H1 (cell line): ENCODE measurements around the gene GFY. TPM values are rescaled to one million over a fixed set of nuclear protein-coding genes. Genes with fewer than 3 reads are reported as not detected.

ENCODE experiments used
- CTCF ChIA-PET: fragments of 300-600 bp; sonication (Branson Sonifier 250); formaldehyde crosslinking; loops from one replicate; lab custom pipeline; 2021; ENCODE audit not compliant: partially characterized antibody; lab: Charles Lee
- POLR2A ChIA-PET: fragments of 300-600 bp; sonication (Branson Sonifier 250); formaldehyde crosslinking; loops from one replicate; lab custom pipeline; 2021; ENCODE audit warnings: inconsistent platforms; ENCODE audit not compliant: partially characterized antibody; lab: Charles Lee
- DNase-seq, 2 experiments: peaks; one replicate each; pipeline versions ENCODE4 v3.0.0 to v3.0.0-alpha.2; 2010 to 2022; ENCODE audit warnings: low spot score in 2 of 2, low read depth in 1 of 2, mixed read lengths in 1 of 2
- FAIRE-seq: peaks from 2 replicates; lab custom pipeline; 2011; peaks lifted over from hg19 to GRCh38; lab: Jason Lieb, UNC
- H2AFZ ChIP-seq: 2 replicates; pipeline ENCODE4 v1.8.1; 2012; ENCODE audit warnings: low read length, inconsistent platforms
- H2AK5ac ChIP-seq: 2 replicates; pipeline ENCODE4 v1.6.1; 2013; ENCODE audit warnings: low read depth, low read length
- H2BK120ac ChIP-seq: replicated peaks from 2 replicates; pipeline ENCODE3; 2013; ENCODE audit warnings: low read depth, low read length, inconsistent platforms
- H2BK12ac ChIP-seq: 2 replicates; pipeline ENCODE4 v1.6.1; 2013; ENCODE audit warnings: low read depth, low read length
- H2BK15ac ChIP-seq: 2 replicates; pipeline ENCODE4 v1.6.1; 2013; ENCODE audit warnings: low read length
- H2BK20ac ChIP-seq: 2 replicates; pipeline ENCODE4 v1.6.1; 2013; ENCODE audit warnings: low read length
- H2BK5ac ChIP-seq: 2 replicates; pipeline ENCODE4 v1.6.1; 2013; ENCODE audit warnings: low read depth, low read length
- H3K14ac ChIP-seq: 2 replicates; pipeline ENCODE4 v1.6.1; 2013; ENCODE audit warnings: inconsistent platforms; ENCODE audit not compliant: insufficient read length
- H3K18ac ChIP-seq: 2 replicates; pipeline ENCODE4 v1.6.1; 2013; ENCODE audit warnings: low read length; ENCODE audit errors: extremely low read depth
- H3K23ac ChIP-seq: 2 replicates; pipeline ENCODE4 v1.6.1; 2013; ENCODE audit warnings: inconsistent platforms; ENCODE audit not compliant: insufficient read length
- H3K23me2 ChIP-seq: 2 replicates; pipeline ENCODE4 v1.6.1; 2013; ENCODE audit warnings: low read depth, low read length
- H3K27ac ChIP-seq: 2 replicates; pipeline ENCODE4 v1.6.1; 2011; ENCODE audit warnings: low read depth, low read length, inconsistent platforms
- H3K27me3 ChIP-seq, 4 experiments: replicated peaks in 1 of 4; 1 replicate in 1 of 4; 2 replicates in 3 of 4; pipeline versions ENCODE4 v1.6.1 to v1.8.1; 2011 to 2013; ENCODE audit warnings: low read length in 3 of 4, mild to moderate bottlenecking in 3 of 4, inconsistent platforms in 2 of 4, mixed read lengths in 2 of 4, moderate library complexity in 1 of 4; ENCODE audit not compliant: control insufficient read depth in 3 of 4, insufficient read depth in 3 of 4; ENCODE audit errors: extremely low read depth in 1 of 4
- H3K36me3 ChIP-seq, 4 experiments: 2 replicates each; pipeline versions ENCODE4 v1.6.1 to v1.8.1; 2011 to 2013; ENCODE audit warnings: mild to moderate bottlenecking in 4 of 4, low read length in 3 of 4, moderate library complexity in 2 of 4, control low read depth in 1 of 4, inconsistent platforms in 1 of 4; ENCODE audit not compliant: insufficient read depth in 4 of 4, control insufficient read depth in 2 of 4
- H3K4ac ChIP-seq: replicated peaks from 2 replicates; pipeline ENCODE3; 2013; ENCODE audit warnings: low read length, low read depth, mixed read lengths, inconsistent platforms; ENCODE audit not compliant: insufficient read length
- H3K4me1 ChIP-seq, 4 experiments: replicated peaks in 1 of 4; 1 replicate in 1 of 4; 2 replicates in 3 of 4; pipeline versions ENCODE4 v1.6.1 to v1.8.1; 2011 to 2013; ENCODE audit warnings: low read length in 3 of 4, inconsistent platforms in 2 of 4, mixed read lengths in 1 of 4; ENCODE audit not compliant: insufficient read depth in 4 of 4, control insufficient read depth in 3 of 4
- H3K4me2 ChIP-seq, 2 experiments: 2 replicates each; pipeline versions ENCODE4 v1.6.1 to v1.8.1; 2011 to 2013; ENCODE audit warnings: low read depth in 2 of 2, low read length in 2 of 2, control low read depth in 1 of 2, inconsistent platforms in 1 of 2, mild to moderate bottlenecking in 1 of 2; ENCODE audit not compliant: insufficient read depth in 1 of 2
- H3K4me3 ChIP-seq, 4 experiments: fragments of 200-600, 300-600 bp in 1 of 4; sonication (generic), shearing (Covaris generic), sonication (Bioruptor Twin) in 1 of 4; 2 replicates each; pipeline versions ENCODE4 v1.5.1 to v1.8.1; 2011 to 2016; ENCODE audit warnings: low read length in 4 of 4, low read depth in 3 of 4, control low read depth in 2 of 4, inconsistent platforms in 2 of 4, mild to moderate bottlenecking in 2 of 4, mixed read lengths in 1 of 4, moderate library complexity in 1 of 4; ENCODE audit not compliant: insufficient read depth in 2 of 4; ENCODE audit errors: extremely low read depth in 1 of 4
- H3K56ac ChIP-seq: replicated peaks from 2 replicates; pipeline ENCODE3; 2013; ENCODE audit warnings: low read depth, mild to moderate bottlenecking, mixed read lengths, low read length, inconsistent platforms; ENCODE audit not compliant: insufficient read length
- H3K79me1 ChIP-seq: 2 replicates; pipeline ENCODE4 v1.6.1; 2013; ENCODE audit warnings: low read depth, low read length, control low read depth
- H3K79me2 ChIP-seq, 2 experiments: 2 replicates each; pipeline versions ENCODE4 v1.6.1 to v1.8.1; 2012 to 2013; ENCODE audit warnings: low read length in 2 of 2, mild to moderate bottlenecking in 2 of 2, inconsistent platforms in 1 of 2; ENCODE audit not compliant: insufficient read depth in 2 of 2, control insufficient read depth in 1 of 2
- H3K9ac ChIP-seq, 4 experiments: replicated peaks in 1 of 4; 1 replicate in 1 of 4; 2 replicates in 3 of 4; pipeline versions ENCODE4 v1.6.1 to v1.8.1; 2011 to 2013; ENCODE audit warnings: low read depth in 3 of 4, low read length in 3 of 4, control low read depth in 2 of 4, mild to moderate bottlenecking in 2 of 4, moderate library complexity in 2 of 4, inconsistent platforms in 1 of 4; ENCODE audit errors: extremely low read depth in 1 of 4
- H3K9me3 ChIP-seq, 2 experiments: 2 replicates each; pipeline versions ENCODE4 v1.6.1 to v1.8.1; 2012 to 2013; ENCODE audit warnings: mild to moderate bottlenecking in 2 of 2, moderate library complexity in 2 of 2, control low read depth in 1 of 2, inconsistent platforms in 1 of 2, low read depth in 1 of 2, low read length in 1 of 2, mixed read lengths in 1 of 2; ENCODE audit not compliant: insufficient read depth in 2 of 2
- H4K20me1 ChIP-seq, 2 experiments: replicated peaks in 1 of 2; 2 replicates each; pipeline versions ENCODE3 to v1.8.1; 2011 to 2013; ENCODE audit warnings: inconsistent platforms in 2 of 2, low read length in 2 of 2, mild to moderate bottlenecking in 1 of 2; ENCODE audit not compliant: insufficient read depth in 2 of 2, control insufficient read depth in 1 of 2
- H4K5ac ChIP-seq: 2 replicates; pipeline ENCODE4 v1.6.1; 2013; ENCODE audit warnings: low read length, low read depth, mixed read lengths, inconsistent platforms; ENCODE audit not compliant: insufficient read length
- H4K8ac ChIP-seq: 2 replicates; pipeline ENCODE4 v1.8.0; 2013; ENCODE audit warnings: mild to moderate bottlenecking, moderate library complexity, low read length, inconsistent platforms; ENCODE audit not compliant: insufficient read depth; ENCODE audit errors: extremely low read depth
- H4K91ac ChIP-seq: replicated peaks from 2 replicates; pipeline ENCODE3; 2013; ENCODE audit warnings: low read length, mixed read lengths, inconsistent platforms; ENCODE audit not compliant: insufficient read length
- SP1 ChIP-seq: IDR thresholded peaks from 2 replicates; pipeline ENCODE4 v1.6.1; 2011; ENCODE audit warnings: low read depth, low read length
- TEAD4 ChIP-seq: IDR thresholded peaks from 2 replicates; pipeline ENCODE4 v1.6.1; 2012; ENCODE audit warnings: low read depth, low read length, inconsistent platforms, mixed read lengths
- WGBS, 2 experiments: shearing (Covaris generic) in 1 of 2; methylation state at CpG; one replicate each; pipeline versions ENCODE4 v1.1.6 to v1.1.7; 2013 to 2015; ENCODE audit warnings: low lambda C conversion rate in 2 of 2, mixed read lengths in 2 of 2, inconsistent platforms in 1 of 2, low coverage in 1 of 2, missing lambda C conversion rate in 1 of 2; ENCODE audit not compliant: insufficient replicate concordance in 2 of 2, insufficient coverage in 1 of 2, insufficient read length in 1 of 2; ENCODE audit errors: extremely low coverage in 1 of 2, missing lambda C conversion rate in 1 of 2; 5-methylcytosine and 5-hydroxymethylcytosine counted together
- polyA plus RNA-seq, 7 experiments: library from polyadenylated mRNA; depleted of rRNA in 3 of 7; stranded (reverse) in 5 of 7; unstranded in 2 of 7; fragments of >200 nt in 5 of 7; fragments of 200-250 nt in 2 of 7; gene quantifications; 1 replicate in 5 of 7; 2 replicates in 1 of 7; 4 replicates in 1 of 7; pipeline versions ENCODE4 v1.2.1 to v1.2.3, GENCODE V29; 2011 to 2013; ENCODE audit warnings: missing spikeins in 2 of 7, mixed read lengths in 2 of 7
- total RNA-seq: library from RNA; stranded (reverse); fragmentation: NEBNext Ultra II Directional; extraction: Animal tissue kit (Norgen Biotek cat#: 25700); gene quantifications from 2 replicates; pipeline ENCODE4 v1.2.1, GENCODE V29; 2021

The GFY gene
- total and polyA plus RNA-seq, 2 of the 8 experiments (the other 6 are each of a cell fraction or from before 2014, with no cell fraction given), result 0.68 to 0.93 TPM

DNA sequence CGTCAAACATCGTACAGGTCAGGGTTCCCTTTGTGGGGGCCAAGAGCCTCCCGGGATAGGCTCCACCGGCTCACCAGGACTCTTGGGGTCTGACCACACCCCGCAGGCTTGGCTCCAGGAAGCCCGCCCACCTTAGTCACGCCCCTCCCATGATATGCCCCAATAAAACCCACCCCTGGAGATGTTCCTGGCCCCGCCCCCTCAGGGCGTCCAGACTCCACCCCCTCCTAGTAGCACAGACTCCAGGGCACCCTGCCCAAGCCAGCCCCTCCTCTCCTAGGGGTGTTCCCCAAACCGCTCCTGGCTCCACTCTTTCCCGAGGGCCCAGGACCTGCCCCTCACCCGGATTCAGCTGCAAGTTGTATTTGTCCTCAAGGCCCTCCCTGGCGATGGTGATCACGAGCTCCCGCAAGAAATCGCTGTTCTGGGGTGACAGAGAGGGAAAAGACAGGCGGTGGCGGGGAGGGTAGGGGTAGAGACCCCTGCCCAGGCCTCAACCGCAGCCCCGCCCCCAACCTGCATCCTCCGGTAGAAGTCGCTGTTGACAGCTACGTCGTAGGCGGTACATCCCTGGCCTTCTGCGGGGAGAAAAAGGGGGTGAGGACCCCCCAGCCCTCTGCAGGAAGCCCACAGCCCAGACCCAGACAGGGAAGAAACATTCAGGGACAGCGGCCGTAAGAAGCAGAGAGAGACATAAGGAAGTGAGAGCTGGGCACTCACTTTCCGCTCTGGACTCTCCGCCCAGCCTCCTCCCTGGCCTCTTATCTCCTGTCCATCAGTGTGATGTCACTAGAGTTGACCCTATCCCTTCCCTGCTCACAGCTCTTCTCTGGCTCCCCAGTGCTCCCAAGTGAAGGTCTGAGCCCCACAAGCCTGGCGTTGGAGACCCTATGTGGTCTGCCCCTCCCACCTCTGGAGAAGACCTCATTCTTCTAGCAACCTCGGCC lies 22.6 kb downstream of the GFY start:
- Histone ChIP-seq H2BK20ac (no peak overlapping the region), H3K4me3 (no peak overlapping the region), H3K4ac (no peak overlapping the region), H4K91ac (no peak overlapping the region), H3K4me2 (peak overlapping the region in 1 of 2 experiments; percentile 24; a peak in 2 of 4 replicates), H4K5ac (no peak overlapping the region), H3K23me2 (peaks cover 5% of the 10 kb centered on the region), H3K4me1 (peaks cover 0 to 14% (median 10%) of the 10 kb centered on the region in 4 experiments; a peak in 6 of 7 replicates), H3K14ac (no peak overlapping the region), H3K23ac (no peak overlapping the region), H4K8ac (peak overlapping the region; percentile 38), H4K20me1 (peaks cover 9 to 15% of the 10 kb centered on the region in 2 experiments), H3K18ac (no peak overlapping the region), H3K9ac (peak overlapping the region in 1 of 4 experiments; percentile 4; a peak in 2 of 7 replicates), H3K9me3 (no peaks in the 10 kb centered on the region)
- ChIA-PET CTCF (interaction anchor here (0.6 to 7.9 kb wide), 12 partner anchors 18 to 569 kb away, joined by 3 to 88 read pairs (median 3); no protein-coding TSS in a partner anchor), POLR2A (interaction anchor here (0.6 to 2.3 kb wide), 14 partner anchors 11 to 237 kb away, joined by 3 to 11 read pairs (median 4); partner anchors contain the start of genes FLT3LG and RPS11)
- no peak for FAIRE-seq
- TF ChIP-seq SP1 (peak; percentile 48; the same call in 1 of the 2 replicates), TEAD4 (no peak)
- TF ChIP-seq, all 59 proteins: peak for 1
- Histone ChIP-seq H3K27ac (no peak overlapping the region), H2AFZ (no peak overlapping the region), H3K27me3 (no peaks in the 10 kb centered on the region), H3K56ac (no peak overlapping the region), H3K36me3 (peaks cover 11 to 17% (median 12%) of the 10 kb centered on the region in 4 experiments; a peak in 6 of 8 replicates), H2AK5ac (no peak overlapping the region), H2BK12ac (no peak overlapping the region), H2BK5ac (0 out of 2 replicates have a peak overlapping the region, but pooled peaks have one; percentile 35), H2BK15ac (no peak overlapping the region), H3K79me1 (peaks cover 2% of the 10 kb centered on the region), H2BK120ac (no peak overlapping the region), H3K79me2 (peaks cover 0 to 14% of the 10 kb centered on the region in 2 experiments; a peak in 2 of 4 replicates)
- peak; percentile 75 to 92 for DNase-seq
- 81% methylated on average over 28 of the region's 32 CpGs; no CpG with 5 or more reads in 1 of the 2 experiments for WGBS, 2 experiments
